ENCODE results near the gene ZNF564. TPM values are rescaled to one million over a fixed set of nuclear protein-coding genes. Genes with fewer than 3 reads are reported as not detected.

Gene ZNF564
- total and polyA plus RNA-seq, 2 experiments from 2014 or later = 7.3 to 12.8 TPM

DNA sequence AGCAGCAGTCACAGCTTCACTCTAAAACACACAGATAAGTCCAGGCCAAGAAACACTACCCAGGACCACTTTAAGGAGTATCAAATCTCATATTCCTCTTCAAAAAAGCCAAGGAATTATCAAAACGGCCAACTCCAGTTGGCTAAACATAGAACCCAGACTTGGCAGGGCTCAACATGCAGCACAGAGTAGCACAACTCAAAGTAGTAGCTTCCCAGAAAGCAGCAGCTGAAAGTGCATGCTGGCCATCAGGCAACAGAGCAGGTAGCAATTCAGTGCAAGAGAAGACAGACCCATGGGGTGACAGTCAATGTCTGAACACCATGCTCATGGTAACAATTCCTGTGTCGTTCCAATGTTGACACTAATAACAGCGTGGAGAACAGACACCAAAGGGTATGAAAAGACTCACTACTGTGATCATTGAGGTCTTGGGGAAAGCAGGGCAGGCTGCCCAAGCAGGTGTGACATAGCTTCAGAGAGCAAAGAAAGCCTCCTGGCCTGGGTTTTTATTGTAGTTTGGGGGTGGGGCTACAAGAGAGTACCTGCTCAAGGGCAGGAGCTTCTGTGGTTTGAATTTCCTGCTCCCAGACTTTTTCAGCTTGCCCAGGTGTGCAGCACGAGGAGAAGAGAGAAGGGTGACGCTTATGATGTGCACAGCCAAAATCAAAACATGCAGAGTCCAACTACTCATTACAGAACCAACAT is 72.9 kb downstream of the ZNF564 start:
- TF ChIP-seq, protein P1, sequence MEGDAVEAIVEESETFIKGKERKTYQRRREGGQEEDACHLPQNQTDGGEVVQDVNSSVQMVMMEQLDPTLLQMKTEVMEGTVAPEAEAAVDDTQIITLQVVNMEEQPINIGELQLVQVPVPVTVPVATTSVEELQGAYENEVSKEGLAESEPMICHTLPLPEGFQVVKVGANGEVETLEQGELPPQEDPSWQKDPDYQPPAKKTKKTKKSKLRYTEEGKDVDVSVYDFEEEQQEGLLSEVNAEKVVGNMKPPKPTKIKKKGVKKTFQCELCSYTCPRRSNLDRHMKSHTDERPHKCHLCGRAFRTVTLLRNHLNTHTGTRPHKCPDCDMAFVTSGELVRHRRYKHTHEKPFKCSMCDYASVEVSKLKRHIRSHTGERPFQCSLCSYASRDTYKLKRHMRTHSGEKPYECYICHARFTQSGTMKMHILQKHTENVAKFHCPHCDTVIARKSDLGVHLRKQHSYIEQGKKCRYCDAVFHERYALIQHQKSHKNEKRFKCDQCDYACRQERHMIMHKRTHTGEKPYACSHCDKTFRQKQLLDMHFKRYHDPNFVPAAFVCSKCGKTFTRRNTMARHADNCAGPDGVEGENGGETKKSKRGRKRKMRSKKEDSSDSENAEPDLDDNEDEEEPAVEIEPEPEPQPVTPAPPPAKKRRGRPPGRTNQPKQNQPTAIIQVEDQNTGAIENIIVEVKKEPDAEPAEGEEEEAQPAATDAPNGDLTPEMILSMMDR (IDR thresholded peaks at IDR 0.05; ENCODE audit: low read depth, low read length) = no peak

More for the DNA sequence above, 72.9 kb downstream of the ZNF564 start:
- Histone ChIP-seq H3K9me3 (ENCODE audit: low read depth) (no peaks in the 10 kb centered on the region), H3K36me3 (no peaks in the 10 kb centered on the region), H3K4me3 (no peak overlapping the region), H3K27me3 (no peaks in the 10 kb centered on the region), H3K4me1 (ENCODE audit: low read depth) (peaks cover 5% of the 10 kb centered on the region), H3K27ac (no peak overlapping the region)
- no peak for DNase-seq (ENCODE audit: low read depth in 1 of 2, low spot score in 1 of 2)

Other genes with a start within 250 kb of the ZNF564 start
- gene ZNF563, start 217.8 kb downstream of the ZNF564 start, total RNA-seq = 3.2 and 7.7 TPM in 2 replicates
- gene ZNF563, start 217.8 kb downstream of the ZNF564 start, polyA plus RNA-seq = 5.0 and 5.7 TPM in 2 replicates
- gene ZNF442, start 185.8 kb downstream of the ZNF564 start, total RNA-seq = 2.7 and 3.6 TPM in 2 replicates
- 3.4 and 4.1 TPM in 2 replicates for gene ZNF442, start 185.8 kb downstream of the ZNF564 start, polyA plus RNA-seq
- gene ZNF799, start 150.2 kb downstream of the ZNF564 start, total RNA-seq = 2.3 and 3.9 TPM in 2 replicates
- 1.8 and 4.1 TPM in 2 replicates for gene ZNF799, start 150.2 kb downstream of the ZNF564 start, polyA plus RNA-seq
- 3.0 and 4.1 TPM in 2 replicates for gene ZNF443, start 110.5 kb downstream of the ZNF564 start, total RNA-seq
- 3.8 and 4.1 TPM in 2 replicates for gene ZNF443, start 110.5 kb downstream of the ZNF564 start, polyA plus RNA-seq
- gene ZNF709, start 66.7 kb downstream of the ZNF564 start, total RNA-seq = 3.6 and 8.2 TPM in 2 replicates
- gene ZNF709, start 66.7 kb downstream of the ZNF564 start, polyA plus RNA-seq = 2.4 and 3.9 TPM in 2 replicates
- gene ZNF490, start 59.3 kb upstream of the ZNF564 start, total RNA-seq = 5.0 and 5.7 TPM in 2 replicates
- 2.4 and 4.2 TPM in 2 replicates for gene ZNF490, start 59.3 kb upstream of the ZNF564 start, polyA plus RNA-seq
- gene ZNF791, start 59.4 kb upstream of the ZNF564 start, total RNA-seq = 9.1 and 11.7 TPM in 2 replicates
- gene ZNF791, start 59.4 kb upstream of the ZNF564 start, polyA plus RNA-seq = 11.5 and 23.5 TPM in 2 replicates
- gene MAN2B1, start 115.3 kb upstream of the ZNF564 start, total RNA-seq = 45.7 and 47.5 TPM in 2 replicates
- gene MAN2B1, start 115.3 kb upstream of the ZNF564 start, polyA plus RNA-seq = 22.1 and 25.3 TPM in 2 replicates
- gene WDR83, start 115.3 kb upstream of the ZNF564 start, total RNA-seq = 28.4 and 39.0 TPM in 2 replicates
- 29.4 and 40.2 TPM in 2 replicates for gene WDR83, start 115.3 kb upstream of the ZNF564 start, polyA plus RNA-seq
- gene DHPS, start 130.4 kb upstream of the ZNF564 start, total RNA-seq = 64.8 and 113 TPM in 2 replicates
- 80.0 and 99.5 TPM in 2 replicates for gene DHPS, start 130.4 kb upstream of the ZNF564 start, polyA plus RNA-seq
- gene GNG14, start 136.5 kb upstream of the ZNF564 start, total RNA-seq = 1.1 TPM in 1 of 2 replicates, not detected in the other
- gene GNG14, start 136.5 kb upstream of the ZNF564 start, polyA plus RNA-seq = 1.1 TPM in 1 of 2 replicates, not detected in the other
- 17.2 and 32.7 TPM in 2 replicates for gene FBXW9, start 145.1 kb upstream of the ZNF564 start, total RNA-seq
- gene FBXW9, start 145.1 kb upstream of the ZNF564 start, polyA plus RNA-seq = 25.6 and 29.6 TPM in 2 replicates
- gene TNPO2, start 172.4 kb upstream of the ZNF564 start, total RNA-seq = 43.4 and 68.6 TPM in 2 replicates
- gene TNPO2, start 172.4 kb upstream of the ZNF564 start, polyA plus RNA-seq = 20.1 and 20.5 TPM in 2 replicates
- gene TRIR, start 183.2 kb upstream of the ZNF564 start, total RNA-seq = 307 and 371 TPM in 2 replicates
- 175 and 218 TPM in 2 replicates for gene TRIR, start 183.2 kb upstream of the ZNF564 start, polyA plus RNA-seq
- gene GET3, start 186.0 kb upstream of the ZNF564 start, total RNA-seq = 44.8 and 73.6 TPM in 2 replicates
- gene GET3, start 186.0 kb upstream of the ZNF564 start, polyA plus RNA-seq = 88.3 and 103 TPM in 2 replicates
- not detected in 2 replicates for gene BEST2, start 200.3 kb upstream of the ZNF564 start, total RNA-seq
- not detected in 2 replicates for gene BEST2, start 200.3 kb upstream of the ZNF564 start, polyA plus RNA-seq
- gene HOOK2, start 224.1 kb upstream of the ZNF564 start, total RNA-seq = 28.5 and 54.4 TPM in 2 replicates
- gene HOOK2, start 224.1 kb upstream of the ZNF564 start, polyA plus RNA-seq = 31.1 and 41.6 TPM in 2 replicates
- 57.6 and 103 TPM in 2 replicates for gene JUNB, start 240.0 kb upstream of the ZNF564 start, total RNA-seq
- 37.2 and 48.3 TPM in 2 replicates for gene JUNB, start 240.0 kb upstream of the ZNF564 start, polyA plus RNA-seq